ENCODE data around the gene UNC93B1. TPM values are rescaled to one million over a fixed set of nuclear protein-coding genes. Genes with fewer than 3 reads are reported as not detected.

The UNC93B1 gene
- total and polyA plus RNA-seq, 2 of the 8 experiments (the other 6 are each of a cell fraction or from before 2014, with no cell fraction given) = 18.9 to 34.3 TPM

GRCh38 chr11:67998150-67999045 is 5.5 kb downstream of the UNC93B1 start:
- 0 out of 2 replicates have a peak overlapping the region, but pooled peaks have one; percentile 24 for H2AK5ac ChIP-seq (ENCODE audit: low read depth, low read length)
- no peak overlapping the region for H3K18ac ChIP-seq (ENCODE audit: extremely low read depth, low read length)
- no peak overlapping the region for H2BK12ac ChIP-seq (ENCODE audit: low read depth, low read length)
- WGBS, 2 experiments (ENCODE audit: extremely low coverage in 1 of 2, insufficient coverage in 1 of 2, insufficient read length in 1 of 2, insufficient replicate concordance in 2 of 2, low coverage in 1 of 2, low lambda C conversion rate in 2 of 2, missing lambda C conversion rate in 1 of 2) = 91% methylated on average over 9 of the region's 9 CpGs; no CpG with 5 or more reads in 1 of the 2 experiments
- ChIA-PET CTCF (ENCODE audit: partially characterized antibody) (interaction anchor here (0.8 to 3.9 kb wide), 2 partner anchors 11 to 148 kb away, joined by 3 to 20 read pairs; partner anchors contain the start of gene ALDH3B1), POLR2A (ENCODE audit: partially characterized antibody) (interaction anchor here (1.3 kb wide), 1 partner anchor 12 kb away, joined by 3 read pairs; the partner anchor contains the start of gene ALDH3B1)
- peaks cover 0 to 14% (median 9%) of the 10 kb centered on the region in 4 experiments; a peak in 5 of 7 replicates for H3K4me1 ChIP-seq (replicated peaks in 1 of 4; ENCODE audit: control insufficient read depth in 3 of 4, insufficient read depth in 4 of 4, low read length in 3 of 4)
- TF ChIP-seq FOSL1 (IDR thresholded peaks at IDR 0.05; ENCODE audit: insufficient read depth, low read depth, low read length) = no peak
- no peak for TF ChIP-seq ASH2L (IDR thresholded peaks at IDR 0.05; ENCODE audit: low read length)
- H3K79me1 ChIP-seq (ENCODE audit: low read depth, low read length) = no peaks in the 10 kb centered on the region
- no peak overlapping the region for H2BK5ac ChIP-seq (ENCODE audit: low read depth, low read length)
- no peak overlapping the region for H3K4me2 ChIP-seq (ENCODE audit: insufficient read depth in 1 of 2, low read depth in 2 of 2, low read length in 2 of 2)
- peaks cover 0 to 5% (median 0%) of the 10 kb centered on the region in 4 experiments; a peak in 1 of 7 replicates for H3K27me3 ChIP-seq (replicated peaks in 1 of 4; ENCODE audit: control insufficient read depth in 3 of 4, extremely low read depth in 1 of 4, insufficient read depth in 3 of 4, low read length in 3 of 4)
- no peak overlapping the region for H2BK120ac ChIP-seq (replicated peaks; ENCODE audit: low read depth, low read length)
- no peaks in the 10 kb centered on the region for H3K79me2 ChIP-seq (ENCODE audit: control insufficient read depth in 1 of 2, insufficient read depth in 2 of 2, low read length in 2 of 2)
- no peak overlapping the region for H3K4ac ChIP-seq (replicated peaks; ENCODE audit: insufficient read length, low read depth, low read length)
- no peak overlapping the region for H4K91ac ChIP-seq (replicated peaks; ENCODE audit: insufficient read length, low read length)
- no peak overlapping the region for H4K5ac ChIP-seq (ENCODE audit: insufficient read length, low read depth, low read length)
- peaks cover 8% of the 10 kb centered on the region for H3K23me2 ChIP-seq (ENCODE audit: low read depth, low read length)
- H3K27ac ChIP-seq (ENCODE audit: low read depth, low read length) = no peak overlapping the region
- no peak overlapping the region for H3K56ac ChIP-seq (replicated peaks; ENCODE audit: insufficient read length, low read depth, low read length)
- no peaks in the 10 kb centered on the region for H3K9me3 ChIP-seq (ENCODE audit: insufficient read depth in 2 of 2, low read depth in 1 of 2, low read length in 1 of 2)
- H2BK15ac ChIP-seq (ENCODE audit: low read length) = no peak overlapping the region
- no peak overlapping the region for H4K8ac ChIP-seq (ENCODE audit: extremely low read depth, insufficient read depth, low read length)
- H3K14ac ChIP-seq (ENCODE audit: insufficient read length) = no peak overlapping the region
- no peak overlapping the region for H2BK20ac ChIP-seq (ENCODE audit: low read length)
- H3K23ac ChIP-seq (ENCODE audit: insufficient read length) = no peak overlapping the region
- no peak overlapping the region for H3K9ac ChIP-seq (replicated peaks in 1 of 4; ENCODE audit: extremely low read depth in 1 of 4, low read depth in 3 of 4, low read length in 3 of 4)
- H3K4me3 ChIP-seq (ENCODE audit: extremely low read depth in 1 of 4, insufficient read depth in 2 of 4, low read depth in 3 of 4, low read length in 4 of 4) = no peak overlapping the region
- no peaks in the 10 kb centered on the region for H3K36me3 ChIP-seq (ENCODE audit: control insufficient read depth in 2 of 4, insufficient read depth in 4 of 4, low read length in 3 of 4)
- H4K20me1 ChIP-seq (replicated peaks in 1 of 2; ENCODE audit: control insufficient read depth in 1 of 2, insufficient read depth in 2 of 2, low read length in 2 of 2) = peaks cover 0 to 2% of the 10 kb centered on the region in 2 experiments
- FAIRE-seq (no peak), DNase-seq (ENCODE audit: low read depth in 1 of 2, low spot score in 2 of 2) (no peak)
- no peak overlapping the region for H2AFZ ChIP-seq (ENCODE audit: low read length)

All from H1 (cell line).